ENCODE data around the gene WWOX. TPM values are rescaled to one million over a fixed set of nuclear protein-coding genes. Genes with fewer than 3 reads are reported as not detected.

The WWOX gene
- total RNA-seq, 1 experiment from 2014 or later: 79.9 TPM

DNA sequence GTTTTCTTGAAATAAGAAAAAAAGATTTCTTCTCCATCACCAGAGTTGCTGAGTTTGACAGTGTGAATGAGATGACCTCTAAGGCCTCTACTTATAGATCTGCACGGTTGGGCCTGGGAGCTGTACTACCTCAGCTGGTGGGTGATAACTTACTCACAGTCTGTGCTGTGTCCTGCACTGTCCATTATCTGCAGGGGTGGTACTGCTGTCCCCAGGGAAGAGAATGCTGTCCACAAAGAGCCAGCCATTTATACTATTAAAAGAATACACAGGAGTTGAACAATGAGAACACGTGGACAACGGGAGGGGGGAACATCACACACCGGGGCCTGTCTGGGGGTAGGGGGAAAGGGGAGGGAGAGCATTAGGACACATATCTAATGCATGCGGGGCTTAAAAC lies 655.3 kb downstream of the WWOX start:
- DNase-seq (ENCODE audit: low spot score): no peak
- no peaks in the 10 kb centered on the region for H3K27me3 ChIP-seq (replicated peaks; ENCODE audit: insufficient read depth, low read depth, low read length, poor library complexity)
- peaks cover 4% of the 10 kb centered on the region for H3K9me3 ChIP-seq (ENCODE audit: low read depth, low read length, poor library complexity, severe bottlenecking)
- no TSS peak for BruUV-seq (replicated peaks)
- no peaks in the 10 kb centered on the region for H3K36me3 ChIP-seq (ENCODE audit: insufficient read depth, low read length, poor library complexity, severe bottlenecking)
- CTCF ChIA-PET: no interaction called here
- H3K4me3 ChIP-seq (ENCODE audit: low read depth, low read length, poor library complexity, severe bottlenecking): no peak overlapping the region
- POLR2A ChIA-PET (ENCODE audit: low non-redundant PET): no interaction called here
- H3K27ac ChIP-seq (ENCODE audit: low read depth, low read length, poor library complexity, severe bottlenecking): no peak overlapping the region
- H3K4me1 ChIP-seq (ENCODE audit: insufficient read depth, low read length, poor library complexity, severe bottlenecking): no peaks in the 10 kb centered on the region
- TF ChIP-seq, protein P1, sequence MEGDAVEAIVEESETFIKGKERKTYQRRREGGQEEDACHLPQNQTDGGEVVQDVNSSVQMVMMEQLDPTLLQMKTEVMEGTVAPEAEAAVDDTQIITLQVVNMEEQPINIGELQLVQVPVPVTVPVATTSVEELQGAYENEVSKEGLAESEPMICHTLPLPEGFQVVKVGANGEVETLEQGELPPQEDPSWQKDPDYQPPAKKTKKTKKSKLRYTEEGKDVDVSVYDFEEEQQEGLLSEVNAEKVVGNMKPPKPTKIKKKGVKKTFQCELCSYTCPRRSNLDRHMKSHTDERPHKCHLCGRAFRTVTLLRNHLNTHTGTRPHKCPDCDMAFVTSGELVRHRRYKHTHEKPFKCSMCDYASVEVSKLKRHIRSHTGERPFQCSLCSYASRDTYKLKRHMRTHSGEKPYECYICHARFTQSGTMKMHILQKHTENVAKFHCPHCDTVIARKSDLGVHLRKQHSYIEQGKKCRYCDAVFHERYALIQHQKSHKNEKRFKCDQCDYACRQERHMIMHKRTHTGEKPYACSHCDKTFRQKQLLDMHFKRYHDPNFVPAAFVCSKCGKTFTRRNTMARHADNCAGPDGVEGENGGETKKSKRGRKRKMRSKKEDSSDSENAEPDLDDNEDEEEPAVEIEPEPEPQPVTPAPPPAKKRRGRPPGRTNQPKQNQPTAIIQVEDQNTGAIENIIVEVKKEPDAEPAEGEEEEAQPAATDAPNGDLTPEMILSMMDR (conservative IDR thresholded peaks at IDR 0.05; ENCODE audit: low read depth, low read length): no peak
- no peak for TF ChIP-seq EZH2 (IDR thresholded peaks at IDR 0.05; ENCODE audit: borderline replicate concordance, low read depth, low read length, poor library complexity, severe bottlenecking)
- intact Hi-C loops (cut with micrococcal nuclease; ENCODE audit: unreplicated experiment): no loop called here

DNA sequence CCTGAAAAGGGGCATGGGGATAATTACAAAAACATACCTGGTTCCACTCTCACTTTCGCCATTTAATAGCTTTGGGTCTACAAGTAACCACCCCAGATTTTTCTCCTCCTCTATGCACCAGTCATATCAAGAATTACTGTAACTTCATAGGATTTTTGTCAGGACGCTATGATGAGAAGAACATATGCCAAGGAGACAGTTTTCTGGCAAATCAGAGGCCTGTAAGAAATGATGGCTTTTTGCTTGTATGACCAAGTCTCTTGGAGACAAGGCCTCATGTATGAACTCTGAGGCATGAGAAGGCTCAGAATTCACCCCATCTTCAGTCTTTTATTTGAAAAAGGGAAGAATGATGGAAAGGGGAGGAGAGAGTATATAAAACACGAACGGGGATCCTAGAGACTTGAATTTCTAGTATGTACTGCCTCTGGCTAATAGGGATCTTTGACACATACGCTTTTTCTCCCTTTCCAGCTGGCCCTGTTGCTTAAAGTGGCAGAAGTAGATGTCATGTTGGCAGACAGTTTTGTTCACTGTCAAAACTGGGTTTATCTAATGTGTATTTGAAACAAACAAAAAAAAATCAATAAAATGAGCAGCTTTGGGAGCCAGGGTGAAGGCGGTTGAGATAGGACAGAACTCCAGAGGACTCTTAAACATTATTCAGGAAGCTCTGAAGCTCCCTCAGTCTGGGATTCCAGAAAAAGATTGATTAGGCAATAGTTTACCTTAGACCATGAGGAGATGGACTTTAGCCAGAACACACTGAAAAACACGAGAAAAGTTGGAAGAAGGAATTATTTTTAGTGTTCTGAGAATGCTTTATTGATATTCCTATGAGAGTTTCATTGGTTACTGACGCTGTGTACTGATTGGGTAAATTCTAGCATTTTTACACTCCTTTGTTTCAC lies 656.6 kb downstream of the WWOX start:
- H3K36me3 ChIP-seq (ENCODE audit: insufficient read depth, low read length, poor library complexity, severe bottlenecking): no peaks in the 10 kb centered on the region
- ChIA-PET CTCF (no interaction called here), POLR2A (ENCODE audit: low non-redundant PET) (no interaction called here)
- no peak for DNase-seq (ENCODE audit: low spot score)
- no peak overlapping the region for H3K4me3 ChIP-seq (ENCODE audit: low read depth, low read length, poor library complexity, severe bottlenecking)
- H3K9me3 ChIP-seq (ENCODE audit: low read depth, low read length, poor library complexity, severe bottlenecking): peaks cover 4% of the 10 kb centered on the region
- no peaks in the 10 kb centered on the region for H3K4me1 ChIP-seq (ENCODE audit: insufficient read depth, low read length, poor library complexity, severe bottlenecking)
- BruUV-seq (replicated peaks): no TSS peak
- H3K27me3 ChIP-seq (replicated peaks; ENCODE audit: insufficient read depth, low read depth, low read length, poor library complexity): no peaks in the 10 kb centered on the region
- H3K27ac ChIP-seq (ENCODE audit: low read depth, low read length, poor library complexity, severe bottlenecking): no peak overlapping the region
- intact Hi-C loops (cut with micrococcal nuclease; ENCODE audit: unreplicated experiment): no loop called here
- TF ChIP-seq, protein P1 (conservative IDR thresholded peaks at IDR 0.05; ENCODE audit: low read depth, low read length): no peak
- TF ChIP-seq EZH2 (IDR thresholded peaks at IDR 0.05; ENCODE audit: borderline replicate concordance, low read depth, low read length, poor library complexity, severe bottlenecking): no peak

DNA sequence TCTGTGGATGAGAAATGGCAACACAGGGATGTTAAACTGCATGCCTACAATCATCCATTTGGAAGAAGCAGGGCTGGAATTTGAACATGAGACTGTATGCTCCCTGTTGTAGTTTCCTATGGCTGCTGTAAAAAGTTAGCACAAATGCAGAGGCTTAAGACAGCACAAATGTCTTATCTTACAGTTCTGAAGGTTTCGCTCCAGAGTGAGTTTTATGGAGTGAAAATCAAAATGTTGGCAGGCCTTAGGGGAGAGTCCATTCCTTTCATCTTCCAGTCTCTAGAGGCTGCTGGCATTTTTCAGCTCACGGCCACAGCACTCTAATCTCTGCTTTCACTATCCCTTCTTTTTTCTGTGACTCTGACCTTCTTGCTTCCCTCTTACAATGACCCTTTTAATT lies 660.1 kb downstream of the WWOX start:
- no TSS peak for BruUV-seq (replicated peaks)

More for the DNA sequence above, 660.1 kb downstream of the WWOX start:
- H3K4me3 ChIP-seq (ENCODE audit: low read depth, low read length, poor library complexity, severe bottlenecking): no peak overlapping the region
- no peaks in the 10 kb centered on the region for H3K36me3 ChIP-seq (ENCODE audit: insufficient read depth, low read length, poor library complexity, severe bottlenecking)
- H3K9me3 ChIP-seq (ENCODE audit: low read depth, low read length, poor library complexity, severe bottlenecking): peaks cover 4% of the 10 kb centered on the region
- TF ChIP-seq, protein P1 (conservative IDR thresholded peaks at IDR 0.05; ENCODE audit: low read depth, low read length): no peak
- TF ChIP-seq EZH2 (IDR thresholded peaks at IDR 0.05; ENCODE audit: borderline replicate concordance, low read depth, low read length, poor library complexity, severe bottlenecking): no peak
- H3K27ac ChIP-seq (ENCODE audit: low read depth, low read length, poor library complexity, severe bottlenecking): no peak overlapping the region
- ChIA-PET POLR2A (ENCODE audit: low non-redundant PET) (no interaction called here), CTCF (no interaction called here)
- DNase-seq (ENCODE audit: low spot score): no peak
- no peaks in the 10 kb centered on the region for H3K27me3 ChIP-seq (replicated peaks; ENCODE audit: insufficient read depth, low read depth, low read length, poor library complexity)
- intact Hi-C loops (cut with micrococcal nuclease; ENCODE audit: unreplicated experiment): no loop called here
- H3K4me1 ChIP-seq (ENCODE audit: insufficient read depth, low read length, poor library complexity, severe bottlenecking): no peaks in the 10 kb centered on the region

Data from A673 (cell line).